Calu3 (cell line): ENCODE results near the gene NT5DC4. TPM values are rescaled to one million over a fixed set of nuclear protein-coding genes. Genes with fewer than 3 reads are reported as not detected.

Experiments
- BruUV-seq: library from RNA; stranded (reverse); fragments of 400-500 nt; replicated peaks from 2 replicates; lab custom pipeline; 2021; lab: Mats Ljungman, UMichigan
- CTCF ChIA-PET: fragments of 300-600 bp; sonication (Branson Sonifier 250); formaldehyde crosslinking; loops from one replicate; lab custom pipeline; 2022; ENCODE audit warnings: antibody characterized with exemption; lab: Charles Lee
- DNase-seq: peaks from one replicate; pipeline ENCODE4 v3.0.0; 2022
- H3K27ac Mint-ChIP-seq: one replicate; pipeline ENCODE4 v1.8.0; 2022; ENCODE audit warnings: mixed read lengths; ENCODE audit not compliant: unreplicated experiment
- H3K27me3 Mint-ChIP-seq: one replicate; pipeline ENCODE4 v1.8.0; 2022; ENCODE audit warnings: mixed read lengths; ENCODE audit not compliant: unreplicated experiment
- H3K36me3 Mint-ChIP-seq: one replicate; pipeline ENCODE4 v1.8.0; 2022; ENCODE audit warnings: mild to moderate bottlenecking, moderate library complexity, mixed read lengths; ENCODE audit not compliant: insufficient read depth, unreplicated experiment
- H3K4me1 Mint-ChIP-seq: one replicate; pipeline ENCODE4 v1.8.0; 2022; ENCODE audit warnings: mild to moderate bottlenecking, low read depth, mixed read lengths; ENCODE audit not compliant: unreplicated experiment
- H3K4me3 Mint-ChIP-seq: one replicate; pipeline ENCODE4 v1.8.0; 2022; ENCODE audit warnings: mild to moderate bottlenecking, low read depth, moderate library complexity, mixed read lengths; ENCODE audit not compliant: unreplicated experiment
- H3K9me3 Mint-ChIP-seq: one replicate; pipeline ENCODE4 v1.8.0; 2022; ENCODE audit warnings: low read depth, mixed read lengths; ENCODE audit not compliant: unreplicated experiment
- CTCF ChIP-seq: fragments of 200-600 bp; IDR thresholded peaks from one replicate; pipeline ENCODE4 v1.8.0; 2022; ENCODE audit warnings: antibody characterized with exemption; ENCODE audit not compliant: unreplicated experiment
- intact Hi-C: fragments of 100-400 bp; cut with micrococcal nuclease; formaldehyde crosslinking; loops from one replicate; pipeline ENCODE4 v1.10.0; 2022; ENCODE audit not compliant: unreplicated experiment
- total RNA-seq: library from RNA; stranded (reverse); gene quantifications from 2 replicates; pipeline ENCODE4 v1.2.3, GENCODE V29; 2022

The NT5DC4 gene
- total RNA-seq, 1 experiment from 2014 or later: 10.1 TPM

DNA sequence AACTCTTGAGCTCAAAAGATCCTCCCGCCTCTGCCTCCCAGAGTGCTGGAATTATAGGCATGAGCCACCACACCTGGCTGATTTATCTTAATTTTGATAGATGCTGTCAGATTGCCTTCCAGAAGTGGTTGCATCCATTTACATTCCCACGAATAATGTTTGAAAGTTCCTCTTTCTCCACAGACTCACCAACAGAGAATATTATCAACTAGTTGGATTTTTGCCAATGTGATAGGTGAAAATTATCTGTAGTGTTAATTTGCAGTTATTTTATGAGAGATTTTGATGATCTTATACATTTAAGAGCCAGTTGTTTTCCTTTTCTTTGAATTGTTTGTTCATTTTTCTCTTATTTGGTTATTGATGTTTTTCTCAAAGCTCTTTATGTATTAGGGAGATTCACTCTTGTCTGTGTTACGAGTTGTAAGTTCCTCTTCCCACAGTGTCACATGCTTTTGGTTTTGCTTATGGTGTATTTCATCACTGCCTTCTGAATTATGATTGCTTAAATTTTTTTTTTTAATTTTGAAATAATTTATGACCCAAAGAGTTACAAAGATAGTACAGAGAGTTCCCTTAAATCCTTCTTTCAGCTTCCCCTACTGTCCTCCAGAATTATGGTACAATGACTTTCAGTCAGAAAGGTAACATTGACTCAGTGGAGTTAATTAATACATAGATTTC lies 20.7 kb upstream of the NT5DC4 start:
- H3K9me3 Mint-ChIP-seq: no peaks in the 10 kb centered on the region
- intact Hi-C loops: no loop called here
- H3K36me3 Mint-ChIP-seq: no peaks in the 10 kb centered on the region
- CTCF ChIA-PET: interaction anchor here (0.6 kb wide), 1 partner anchor 317 kb away, joined by 4 read pairs; no protein-coding TSS in a partner anchor
- DNase-seq: no peak
- no peaks in the 10 kb centered on the region for H3K27me3 Mint-ChIP-seq
- H3K4me3 Mint-ChIP-seq: no peak overlapping the region
- no peak overlapping the region for H3K27ac Mint-ChIP-seq
- no TSS peak for BruUV-seq
- TF ChIP-seq CTCF: no peak
- peaks cover 13% of the 10 kb centered on the region for H3K4me1 Mint-ChIP-seq

DNA sequence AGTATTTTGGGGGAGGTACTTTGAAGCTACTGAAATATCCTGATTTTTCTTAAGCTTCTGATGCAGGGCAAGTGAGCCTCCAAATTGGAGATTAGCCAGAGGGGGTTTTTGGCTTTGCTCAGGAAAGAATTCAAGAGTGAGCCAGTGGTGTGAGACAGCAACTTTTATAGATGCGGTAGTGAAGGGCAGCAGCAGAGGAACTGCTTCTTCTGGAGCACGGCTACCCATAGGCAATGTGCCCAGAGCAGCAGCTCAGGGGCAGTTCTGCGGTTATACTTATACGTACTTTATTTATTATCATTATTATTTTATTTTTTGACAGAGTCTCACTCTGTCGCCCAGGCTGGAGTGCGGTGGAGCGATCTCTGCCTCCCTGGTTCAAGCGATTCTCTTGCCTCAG lies 19.8 kb upstream of the NT5DC4 start:
- intact Hi-C loops: no loop called here
- no peaks in the 10 kb centered on the region for H3K36me3 Mint-ChIP-seq
- no peak for TF ChIP-seq CTCF
- no TSS peak for BruUV-seq
- H3K4me3 Mint-ChIP-seq: no peak overlapping the region
- no peaks in the 10 kb centered on the region for H3K27me3 Mint-ChIP-seq
- H3K4me1 Mint-ChIP-seq: peaks cover 17% of the 10 kb centered on the region
- H3K27ac Mint-ChIP-seq: no peak overlapping the region
- CTCF ChIA-PET: interaction anchor here (0.6 kb wide), 1 partner anchor 316 kb away, joined by 4 read pairs; no protein-coding TSS in a partner anchor
- H3K9me3 Mint-ChIP-seq: no peaks in the 10 kb centered on the region
- no peak for DNase-seq

DNA sequence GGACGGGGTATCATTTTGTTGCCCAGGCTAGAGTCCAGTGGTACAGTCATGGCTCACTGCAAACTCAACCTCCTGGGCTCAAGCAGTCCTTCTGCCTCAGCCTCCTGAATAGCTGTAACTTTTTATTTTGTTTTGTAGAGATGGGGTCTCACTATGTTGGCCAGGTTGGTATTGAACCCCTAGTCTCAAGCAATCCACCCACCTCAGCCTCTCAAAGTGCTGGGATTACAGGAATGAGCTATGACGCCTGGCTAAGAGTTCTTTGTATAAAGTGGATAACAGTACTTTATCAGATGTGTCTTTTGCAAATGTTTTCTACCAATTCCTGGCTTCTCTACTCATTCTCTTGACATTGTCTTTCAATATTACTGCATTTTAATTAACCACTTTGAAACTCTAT lies 17.1 kb upstream of the NT5DC4 start:
- H3K36me3 Mint-ChIP-seq: no peaks in the 10 kb centered on the region

DNA sequence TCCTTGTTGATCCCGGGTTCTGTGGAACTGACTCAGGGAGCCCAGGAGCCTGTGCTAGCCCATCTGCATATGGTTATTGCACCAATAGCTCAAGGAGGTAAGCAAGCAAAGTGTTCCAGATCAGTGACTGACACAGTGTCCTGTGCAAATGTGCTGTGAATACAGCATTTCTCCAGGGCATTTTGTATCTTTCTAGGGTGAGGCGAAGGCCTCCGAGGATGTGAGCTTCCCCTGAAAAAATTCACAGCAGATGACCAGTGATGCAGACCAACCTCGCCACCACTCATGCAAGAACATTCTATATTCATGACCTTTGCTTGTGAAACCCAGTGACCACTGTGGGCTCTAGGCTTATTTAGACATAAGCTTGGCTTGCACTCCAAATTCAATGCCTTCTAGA lies 15.2 kb upstream of the NT5DC4 start:
- Mint-ChIP-seq H3K9me3 (no peaks in the 10 kb centered on the region), H3K27me3 (no peaks in the 10 kb centered on the region), H3K36me3 (no peaks in the 10 kb centered on the region), H3K27ac (no peak overlapping the region), H3K4me3 (no peak overlapping the region), H3K4me1 (peaks cover 24% of the 10 kb centered on the region)
- TF ChIP-seq CTCF: no peak
- DNase-seq: no peak
- BruUV-seq: no TSS peak
- intact Hi-C loops: no loop called here
- CTCF ChIA-PET: interaction anchor here (1.4 kb wide), 1 partner anchor 20 kb away, joined by 3 read pairs; no protein-coding TSS in a partner anchor

More for the DNA sequence above, 17.1 kb upstream of the NT5DC4 start:
- H3K27me3 Mint-ChIP-seq: no peaks in the 10 kb centered on the region
- CTCF ChIA-PET: no interaction called here
- no peak overlapping the region for H3K27ac Mint-ChIP-seq
- DNase-seq: no peak
- peaks cover 24% of the 10 kb centered on the region for H3K4me1 Mint-ChIP-seq
- no peak for TF ChIP-seq CTCF
- intact Hi-C loops: no loop called here
- no peak overlapping the region for H3K4me3 Mint-ChIP-seq
- H3K9me3 Mint-ChIP-seq: no peaks in the 10 kb centered on the region
- no TSS peak for BruUV-seq
